RKO (cell line): Measurements from ENCODE around the gene TSNAX.
A peak's percentile ranks its signal among the peaks of the same experiment; 100 is the strongest.
"Not testable (repeated sequence)": the region's sequence is repeated elsewhere in the genome, so short reads cannot be mapped to it uniquely, and the experiment has no call there.

Source experiments
- DNase-seq: peaks from one replicate; pipeline ENCODE4 v3.0.0-alpha.2; 2016; ENCODE audit warnings: low spot score

Gene TSNAX

DNA sequence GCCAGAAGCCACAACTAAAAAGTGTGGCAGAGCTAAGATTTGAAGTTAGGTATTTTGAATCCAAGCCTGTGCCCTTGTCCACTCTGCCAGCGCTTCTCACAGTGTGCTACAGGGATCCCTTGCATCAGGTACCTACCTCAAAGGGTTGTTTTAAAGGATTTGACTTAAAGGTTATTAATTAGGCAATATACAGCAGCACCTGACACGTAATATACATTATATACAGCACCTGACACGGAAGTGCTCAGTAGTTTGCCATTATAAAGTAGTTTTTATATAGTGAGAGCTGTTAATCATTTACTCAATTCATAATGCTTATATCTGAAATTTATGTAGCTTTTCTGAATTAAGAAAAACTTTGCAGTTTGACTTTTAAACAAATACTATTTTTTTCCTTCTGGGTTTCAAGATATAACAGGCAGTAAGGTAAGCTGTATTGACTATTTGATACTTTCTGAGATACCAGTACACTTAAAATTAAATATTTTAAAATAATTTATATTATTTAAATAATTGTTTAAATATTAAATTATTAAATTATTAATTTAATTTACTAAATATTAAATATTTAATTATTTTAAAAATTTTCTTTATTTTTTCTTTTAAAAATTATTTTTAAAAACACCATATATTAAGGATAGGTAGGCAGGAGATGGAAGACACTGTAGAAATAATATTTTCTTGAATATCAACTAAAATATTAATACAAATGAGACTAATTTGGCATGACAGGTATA is 33.3 kb downstream of the TSNAX start:
- no peak for DNase-seq

DNA sequence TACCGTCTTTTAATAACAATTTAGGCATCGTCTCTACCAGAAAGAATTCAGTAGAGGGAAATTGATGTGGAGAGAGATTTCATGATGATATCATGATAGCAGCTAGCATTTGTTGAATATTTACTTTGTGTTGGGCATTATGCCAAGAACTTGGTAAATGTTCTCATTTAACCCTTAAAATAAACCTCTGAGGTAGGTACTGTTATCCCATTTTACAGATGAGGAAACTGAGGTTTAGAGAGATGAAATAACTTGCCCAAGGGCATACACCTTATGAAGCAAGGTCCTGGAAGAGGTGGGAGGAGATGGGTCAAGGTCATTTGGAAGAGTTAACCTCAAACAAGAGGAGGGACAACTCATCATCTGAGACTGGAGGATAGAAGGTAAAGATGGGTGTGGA is 34.8 kb downstream of the TSNAX start:
- no peak for DNase-seq

DNA sequence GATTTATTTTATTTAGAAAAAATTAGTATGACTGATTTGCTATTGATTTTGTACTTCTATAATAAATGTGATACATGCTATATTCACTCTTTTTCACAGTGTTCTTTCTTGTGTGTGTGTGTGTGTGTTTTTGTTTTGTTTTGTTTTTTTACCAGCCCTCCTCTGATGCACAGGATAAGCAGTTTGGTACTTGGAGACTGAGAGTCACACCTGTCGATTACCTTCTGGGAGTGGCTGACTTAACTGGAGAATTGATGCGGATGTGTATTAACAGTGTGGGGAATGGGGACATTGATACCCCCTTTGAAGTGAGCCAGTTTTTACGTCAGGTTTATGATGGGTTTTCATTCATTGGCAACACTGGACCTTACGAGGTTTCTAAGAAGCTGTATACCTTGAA is 35.9 kb downstream of the TSNAX start:
- no peak for DNase-seq

DNA sequence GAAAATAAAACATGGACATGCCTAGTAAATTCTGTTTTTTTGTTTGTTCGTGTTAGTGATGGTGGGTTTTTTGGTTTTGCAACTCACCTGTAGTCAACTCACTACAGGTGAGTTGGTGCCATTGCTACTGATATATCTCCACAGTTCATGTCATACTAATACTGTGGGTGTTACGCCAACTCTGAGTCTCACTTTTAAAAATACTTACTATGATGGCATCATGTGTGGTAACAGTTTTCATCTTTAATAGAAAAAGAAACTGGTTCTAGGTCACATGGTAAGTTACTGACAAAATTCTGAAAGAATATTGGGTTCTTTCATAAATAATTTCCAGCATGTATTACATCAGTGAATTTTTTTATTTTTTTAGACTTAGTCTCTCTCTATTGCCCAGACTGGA is 38.0 kb downstream of the TSNAX start:
- no peak for DNase-seq

DNA sequence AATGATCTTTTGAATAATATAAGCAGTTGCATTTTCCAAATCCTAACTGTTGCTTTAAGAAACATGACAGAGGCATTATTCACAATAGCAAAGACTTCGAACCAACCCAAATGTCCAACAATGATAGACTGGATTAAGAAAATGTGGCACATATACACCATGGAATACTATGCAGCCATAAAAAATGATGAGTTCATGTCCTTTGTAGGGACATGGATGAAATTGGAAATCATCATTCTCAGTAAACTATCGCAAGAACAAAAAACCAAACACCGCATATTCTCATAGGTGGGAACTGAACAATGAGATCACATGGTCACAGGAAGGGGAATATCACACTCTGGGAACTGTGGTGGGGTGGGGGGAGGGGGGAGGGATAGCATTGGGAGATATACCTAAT is 41.8 kb downstream of the TSNAX start:
- not testable (repeated sequence) for DNase-seq

DNA sequence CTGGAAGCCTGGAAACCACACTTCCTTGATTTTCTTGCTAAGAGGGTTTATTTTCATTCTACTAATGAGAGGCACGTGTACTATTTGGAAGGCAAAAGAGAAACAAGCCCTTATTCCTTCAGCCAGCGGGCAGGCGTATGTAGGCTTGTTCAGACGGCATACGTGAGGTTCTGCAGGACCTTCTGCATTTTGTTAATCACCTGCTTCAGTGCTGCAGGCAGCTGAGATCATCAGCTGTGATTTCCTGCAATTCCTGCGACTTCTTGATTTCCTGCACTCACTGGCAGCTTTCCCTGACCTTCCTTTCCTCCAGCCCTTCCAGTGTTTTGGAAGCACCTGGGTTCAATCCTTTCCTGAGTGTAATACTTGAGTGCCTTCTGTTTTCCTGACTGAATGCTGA is 43.4 kb downstream of the TSNAX start:
- no peak for DNase-seq

DNA sequence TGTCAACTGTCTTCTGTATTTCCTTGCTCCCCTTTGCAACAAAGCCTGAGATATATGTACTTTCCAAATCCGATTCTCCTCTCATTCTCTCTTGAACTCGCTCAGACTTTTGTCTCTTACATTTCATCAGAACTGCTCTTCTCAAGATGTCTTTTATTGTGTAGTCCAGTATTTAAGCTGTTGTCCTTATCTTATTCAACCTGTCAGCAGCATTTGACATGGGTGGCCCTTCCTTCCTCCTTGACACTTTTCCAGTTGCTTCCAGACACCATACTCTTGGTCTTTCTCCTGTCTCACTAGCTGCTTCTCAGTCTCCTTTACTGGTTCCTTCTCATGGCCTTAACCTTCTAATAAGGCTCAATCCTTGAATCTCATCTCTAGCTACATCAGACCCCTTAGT is 47.0 kb downstream of the TSNAX start:
- DNase-seq, result no peak

DNA sequence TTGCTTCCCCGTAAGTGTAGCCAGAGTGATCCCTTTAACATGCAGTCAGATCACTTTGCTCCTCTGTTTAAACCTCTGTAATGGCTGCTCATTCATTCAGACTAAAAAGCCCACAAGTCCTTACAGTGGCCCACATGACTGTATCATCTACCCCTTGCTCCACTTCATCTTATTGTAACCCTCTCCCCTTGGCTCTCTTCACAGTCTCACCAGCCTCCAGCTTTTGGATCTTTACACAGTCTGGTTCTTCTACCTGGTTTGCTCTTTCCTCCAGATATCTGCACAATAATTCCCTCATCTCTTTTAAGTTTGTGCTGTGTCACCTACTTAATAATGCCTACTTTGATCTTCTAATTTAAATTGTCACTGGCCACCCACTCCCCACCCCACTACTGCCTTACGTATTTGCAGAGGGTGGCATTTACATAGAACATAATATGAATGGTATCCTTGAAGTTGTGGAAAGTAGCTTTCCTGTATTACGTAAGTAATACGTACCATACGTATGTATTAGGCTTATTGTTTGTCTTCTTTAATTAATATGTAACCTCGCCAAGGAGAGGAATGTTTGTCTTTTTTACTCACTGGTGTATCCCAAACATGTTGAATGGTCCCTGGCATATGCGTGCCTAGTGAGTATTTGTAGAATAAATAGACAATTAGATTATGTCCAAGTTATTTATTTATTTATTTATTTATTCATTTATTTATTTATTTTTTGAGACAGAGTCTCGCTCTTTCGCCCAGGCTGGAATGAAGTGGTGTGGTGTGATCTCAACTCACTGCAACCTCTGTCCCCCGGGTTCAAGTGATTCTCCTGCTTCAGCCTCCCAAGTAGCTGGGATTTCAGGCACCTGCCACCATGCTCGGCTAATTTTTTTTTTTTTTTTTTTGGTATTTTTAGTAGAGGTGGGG is 48.6 kb downstream of the TSNAX start:
- DNase-seq, result no peak

DNA sequence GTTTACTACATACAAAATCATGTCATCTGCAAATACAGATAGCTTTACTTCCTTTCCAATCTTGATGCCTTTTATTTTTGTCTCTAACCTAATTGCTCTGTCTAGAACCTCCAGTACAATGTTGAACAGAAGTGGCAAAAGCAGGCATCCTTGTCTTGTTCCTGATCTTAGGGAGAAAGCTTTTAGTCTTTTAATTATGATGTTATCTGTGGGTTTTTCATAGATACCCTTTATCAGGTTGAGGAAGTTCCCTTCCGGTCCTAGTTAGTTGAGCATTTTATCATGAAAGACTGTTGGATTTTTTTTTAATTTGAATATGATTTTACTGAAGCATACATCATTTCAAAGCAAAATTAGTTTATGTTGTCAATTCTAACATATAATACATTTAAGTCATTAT is 52.4 kb downstream of the TSNAX start:
- no peak for DNase-seq

DNA sequence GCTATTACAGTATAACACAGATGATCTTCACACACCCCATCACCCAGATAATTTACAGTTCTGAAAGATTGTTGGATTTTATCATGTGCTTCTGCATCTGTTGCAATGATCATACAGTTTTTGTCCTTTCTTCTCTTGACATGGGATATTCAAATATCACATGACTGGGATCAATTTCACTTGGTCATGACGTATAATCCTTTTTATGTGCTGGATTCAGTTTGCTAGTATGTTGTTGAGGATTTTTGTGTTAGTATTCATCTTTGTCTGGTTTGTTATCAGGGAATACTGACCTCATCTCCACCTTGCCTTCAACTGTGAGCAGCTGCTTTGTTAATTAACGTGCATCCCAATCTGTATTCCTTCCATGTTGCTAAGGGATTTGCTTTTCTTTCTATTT is 53.4 kb downstream of the TSNAX start:
- no peak for DNase-seq

DNA sequence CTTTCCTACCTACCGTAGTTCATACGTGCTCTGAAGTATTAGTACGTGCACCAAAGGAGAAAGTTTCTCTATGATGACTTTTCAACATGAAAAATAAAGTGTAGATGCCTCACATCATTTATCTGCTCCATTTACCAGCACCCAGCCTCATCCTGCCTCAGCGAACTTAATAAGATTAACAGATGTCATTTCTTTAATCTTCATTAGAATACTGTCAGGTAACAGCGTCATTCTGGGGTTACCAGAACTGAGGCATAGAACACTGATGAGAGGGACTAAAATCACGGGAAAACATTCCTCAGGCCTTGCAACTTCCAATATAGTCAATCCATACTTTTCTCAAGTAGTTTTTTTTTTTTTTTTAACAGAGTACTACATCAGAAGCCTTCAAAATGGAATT is 54.9 kb downstream of the TSNAX start:
- no peak for DNase-seq

DNA sequence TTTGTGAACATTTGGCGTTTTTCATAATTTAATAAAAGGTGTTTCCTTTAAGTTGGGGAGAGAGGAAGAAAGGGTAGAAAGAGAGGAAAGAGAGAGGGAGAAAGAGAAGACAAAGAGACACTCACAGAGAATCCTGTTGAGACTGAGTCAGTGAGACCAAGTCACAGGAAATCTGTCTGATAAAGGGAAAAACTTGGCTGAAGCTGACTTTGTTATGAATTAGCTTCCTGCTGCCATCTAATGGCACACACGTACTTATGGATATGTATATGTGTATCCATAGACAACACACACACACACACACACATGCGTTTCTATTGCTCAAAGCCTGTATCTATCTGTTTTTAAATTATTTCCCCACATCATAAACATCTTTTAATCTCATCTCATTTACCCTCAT is 55.6 kb downstream of the TSNAX start:
- DNase-seq, result peak; percentile 88

DNA sequence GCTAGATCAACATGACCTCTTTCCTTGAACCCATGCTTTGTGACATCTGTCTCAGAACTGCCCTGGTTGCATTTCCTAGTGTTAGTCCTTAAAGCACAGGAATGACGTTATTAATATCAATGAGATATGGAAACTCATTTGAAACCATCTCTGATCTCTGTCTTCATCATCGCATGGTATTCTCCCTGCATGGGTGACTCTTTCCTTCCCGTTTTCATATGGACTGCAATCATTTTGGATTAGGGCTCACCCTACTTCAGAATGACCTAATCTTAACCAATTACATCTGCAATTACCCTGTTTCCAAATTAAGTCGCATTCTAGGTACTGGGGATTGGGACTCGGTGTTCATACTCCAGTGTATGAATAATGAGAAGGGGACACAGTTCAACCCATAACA is 56.5 kb downstream of the TSNAX start:
- no peak for DNase-seq

DNA sequence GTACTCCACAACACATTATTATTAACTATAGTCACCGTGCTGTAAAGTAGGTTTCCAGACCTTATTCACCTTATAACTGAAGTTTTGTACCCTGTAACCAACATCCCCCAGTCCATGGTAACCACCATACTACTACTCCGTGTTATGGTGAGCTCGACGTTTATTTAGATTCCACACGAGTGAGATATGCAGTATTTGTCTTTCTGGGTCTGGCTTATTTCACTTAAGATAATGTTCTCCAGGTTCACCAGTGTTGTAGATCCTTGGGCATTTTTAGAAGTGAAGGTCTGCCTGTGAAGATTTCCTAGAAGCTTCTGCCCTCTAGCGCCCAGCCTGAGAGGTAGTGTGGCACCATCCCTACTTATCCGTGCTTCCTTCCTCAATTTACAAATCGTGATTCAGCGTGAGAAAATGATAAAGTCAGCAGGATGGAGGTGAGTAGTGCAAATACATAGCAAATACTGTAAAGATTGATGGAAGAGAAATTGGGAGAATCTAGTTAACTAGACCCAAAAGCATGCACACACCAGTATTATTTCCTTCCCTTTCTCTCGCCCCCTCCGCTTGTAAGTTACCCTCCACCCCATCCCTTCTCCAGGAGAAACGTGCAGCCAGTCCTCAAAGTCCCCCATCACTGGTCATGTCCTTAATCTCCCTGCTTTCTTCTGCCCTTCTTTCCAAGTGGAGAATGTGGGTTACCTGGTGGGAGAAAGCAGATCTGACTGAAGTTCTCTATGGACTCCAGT is 62.2 kb downstream of the TSNAX start:
- DNase-seq, result peak; percentile 84

DNA sequence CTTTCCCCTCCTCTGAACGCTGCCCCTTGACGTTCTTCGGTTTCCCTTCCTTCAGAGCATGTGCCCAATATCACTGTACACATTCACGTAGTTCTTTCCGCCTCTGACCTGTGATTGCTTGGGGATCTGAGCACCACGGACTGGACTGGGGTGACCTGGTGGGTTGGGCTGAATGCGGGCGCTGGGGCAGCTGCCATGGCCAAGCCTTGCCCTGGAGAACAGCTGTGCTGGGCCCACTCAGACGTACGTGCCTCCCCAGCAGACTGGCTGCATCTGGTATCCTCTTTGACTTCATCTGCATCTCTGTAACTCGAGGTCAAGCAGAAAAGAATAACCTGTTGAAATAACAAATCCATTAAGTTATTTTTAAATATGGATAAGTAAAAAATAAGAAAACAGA is 63.0 kb downstream of the TSNAX start:
- no peak for DNase-seq

DNA sequence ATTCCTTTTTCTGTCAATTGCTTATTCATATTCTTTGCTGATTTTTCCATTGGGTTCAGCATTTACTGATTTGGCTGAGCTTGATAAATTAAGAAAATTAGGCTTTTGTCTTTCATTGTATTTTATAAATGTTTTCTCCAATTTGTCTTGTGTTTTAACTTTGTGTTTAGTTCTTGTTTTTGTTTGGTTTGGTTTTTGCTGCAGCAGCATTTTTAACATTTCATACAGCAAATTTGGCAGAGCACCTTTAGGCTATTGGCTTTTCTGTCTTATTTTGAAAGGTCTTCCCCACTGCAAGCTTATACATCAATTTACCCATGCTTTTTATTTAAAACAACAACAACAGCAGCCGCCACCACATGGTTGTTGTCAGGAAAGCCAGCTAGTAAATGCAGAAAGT is 64.3 kb downstream of the TSNAX start:
- no peak for DNase-seq

DNA sequence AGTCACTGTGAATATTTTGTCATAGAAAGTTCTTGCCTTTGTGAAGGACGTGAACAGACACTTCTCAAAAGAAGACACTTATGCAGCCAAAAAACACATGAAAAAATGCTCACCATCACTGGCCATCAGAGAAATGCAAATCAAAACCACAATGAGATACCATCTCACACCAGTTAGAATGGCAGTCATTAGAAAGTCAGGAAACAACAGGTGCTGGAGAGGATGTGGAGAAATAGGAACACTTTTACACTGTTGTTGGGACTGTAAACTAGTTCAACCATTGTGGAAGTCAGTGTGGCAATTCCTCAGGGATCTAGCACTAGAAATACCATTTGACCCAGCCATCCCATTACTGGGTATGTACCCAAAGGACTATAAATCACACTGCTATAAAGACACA is 64.8 kb downstream of the TSNAX start:
- not testable (repeated sequence) for DNase-seq

DNA sequence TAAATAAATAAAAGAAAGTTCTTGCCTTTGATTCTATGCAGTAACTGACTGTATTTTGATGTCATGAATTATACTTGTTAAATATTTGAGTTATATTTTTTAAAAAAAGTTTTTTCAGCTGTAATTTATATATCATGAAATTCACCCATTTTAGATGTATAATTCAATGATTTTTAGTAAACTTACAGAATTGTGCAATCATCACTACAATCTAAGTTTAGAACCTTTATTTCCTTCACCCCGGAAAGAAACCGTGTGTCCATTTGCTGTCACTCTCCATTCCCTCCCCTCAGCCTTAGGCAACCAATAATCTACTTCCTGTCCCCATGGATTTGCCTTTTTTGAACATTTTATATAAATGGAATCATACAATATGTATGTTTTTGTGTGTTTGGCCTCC is 65.7 kb downstream of the TSNAX start:
- no peak for DNase-seq

DNA sequence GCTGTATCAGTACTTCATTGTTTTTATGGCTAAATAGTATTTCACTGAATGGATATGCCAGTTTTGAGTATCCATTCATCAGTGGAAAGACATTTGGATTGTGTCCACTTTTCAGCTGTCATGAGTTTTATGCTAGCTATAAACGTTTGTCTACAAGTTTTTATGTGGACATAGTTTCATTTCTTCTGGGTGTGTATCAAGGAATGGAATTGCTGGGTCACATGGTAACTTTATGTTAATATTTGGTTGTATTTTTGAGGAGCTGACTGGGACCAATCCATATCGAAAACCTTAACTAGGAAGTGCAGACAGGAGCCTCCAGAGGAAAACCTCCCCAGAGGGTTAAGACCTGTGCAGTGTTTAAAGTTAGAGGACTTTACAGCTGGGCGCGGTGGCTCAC is 66.3 kb downstream of the TSNAX start:
- DNase-seq, result no peak

DNA sequence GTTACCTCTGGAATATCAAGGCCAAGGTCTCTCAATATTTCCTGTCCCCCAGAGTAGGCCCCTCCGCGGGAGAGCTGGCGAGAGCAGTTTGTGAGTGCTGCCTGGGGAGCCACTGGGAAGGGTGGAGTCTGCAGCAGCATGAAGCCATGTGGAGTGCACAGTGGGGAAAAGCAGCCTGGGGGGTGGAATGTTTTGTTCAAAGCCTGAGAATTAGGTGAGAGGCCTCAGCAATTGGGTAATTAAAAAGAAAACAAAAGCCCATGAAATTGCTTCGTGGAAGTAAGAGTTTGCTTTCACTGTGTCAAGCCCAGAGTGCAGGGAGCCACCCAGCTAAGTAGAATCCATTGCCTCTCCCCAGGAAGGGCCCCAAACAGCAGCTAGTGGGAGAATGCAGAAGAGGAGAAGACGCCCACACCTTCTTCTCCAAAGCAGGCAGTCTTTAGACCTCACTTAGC is 67.9 kb downstream of the TSNAX start:
- DNase-seq, result no peak

DNA sequence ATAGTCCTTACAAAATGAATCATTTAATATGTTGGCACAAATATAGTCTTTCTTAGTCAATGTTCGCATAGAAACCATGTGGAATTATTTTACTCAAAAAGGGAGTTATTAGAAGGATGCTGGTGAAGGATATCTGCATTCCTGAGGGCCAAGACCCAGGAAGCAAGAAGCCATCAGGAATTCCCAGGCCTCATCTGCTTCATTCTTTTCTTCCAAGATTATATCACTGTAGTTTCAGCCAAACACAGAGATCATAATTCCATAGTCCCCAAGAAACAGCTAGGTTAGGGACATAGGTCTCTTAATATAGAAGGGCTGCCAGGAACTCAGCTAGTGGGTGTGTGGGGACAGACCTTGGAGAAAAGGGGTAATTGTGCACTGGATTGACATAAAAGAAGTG is 69.5 kb downstream of the TSNAX start:
- DNase-seq, result no peak

DNA sequence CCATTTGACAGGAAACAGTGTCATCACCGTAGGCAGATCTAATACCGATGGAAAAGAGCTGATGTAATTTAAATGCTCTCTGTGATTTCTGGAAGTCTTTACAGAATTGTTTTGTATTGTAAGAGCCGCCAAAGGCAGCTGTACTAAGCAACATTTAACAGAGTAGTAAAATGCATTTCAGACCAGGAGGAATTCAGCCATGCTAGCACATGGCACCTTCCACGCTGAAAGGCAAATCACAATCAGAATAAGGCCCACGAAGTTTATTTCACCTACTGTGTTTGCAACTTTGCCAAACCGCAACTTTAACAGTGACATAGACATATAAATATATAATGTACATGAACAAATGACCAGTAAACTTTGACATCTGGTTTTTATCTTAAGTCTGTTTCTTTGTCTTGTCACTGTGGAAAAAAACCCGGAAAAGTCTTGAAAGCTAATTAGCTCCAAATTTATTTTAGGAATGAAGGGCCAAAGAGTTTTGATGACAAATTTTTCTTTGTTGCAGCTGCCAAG is 72.0 kb downstream of the TSNAX start:
- no peak for DNase-seq
